ENCODE data around the gene AMH.

DNA sequence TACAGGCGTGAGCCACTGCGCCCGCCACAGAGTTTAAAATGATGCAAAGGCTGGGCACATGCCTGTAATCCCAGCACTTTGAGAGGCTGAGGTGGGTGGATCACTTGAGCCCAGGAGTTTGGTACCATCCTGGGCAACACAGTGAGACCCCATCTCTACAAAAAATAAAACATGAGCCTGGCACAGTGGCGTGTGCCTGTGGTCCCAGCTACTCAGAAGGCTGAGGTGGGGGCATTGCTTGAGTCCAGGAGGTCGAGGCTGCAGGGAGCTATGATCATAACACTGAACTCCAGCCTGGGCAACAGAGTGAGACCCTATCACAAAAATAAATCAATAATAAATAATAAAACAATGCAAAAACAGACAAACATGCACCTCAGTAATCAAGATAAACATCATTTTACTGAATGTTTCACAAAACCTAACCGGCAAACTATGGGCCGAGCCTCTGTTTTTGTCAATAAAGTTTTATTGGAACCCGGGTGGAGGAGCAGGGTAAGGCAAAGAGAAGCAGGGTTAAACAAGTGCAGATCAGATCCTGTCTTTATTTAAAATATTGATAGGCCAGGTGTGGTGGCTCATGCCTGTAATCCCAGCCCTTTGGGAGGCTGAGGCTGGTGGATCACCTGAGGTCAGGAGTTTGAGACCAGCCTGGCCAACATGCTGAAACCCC, 34.8 kb downstream of the AMH start:
- TF ChIP-seq, protein P1, sequence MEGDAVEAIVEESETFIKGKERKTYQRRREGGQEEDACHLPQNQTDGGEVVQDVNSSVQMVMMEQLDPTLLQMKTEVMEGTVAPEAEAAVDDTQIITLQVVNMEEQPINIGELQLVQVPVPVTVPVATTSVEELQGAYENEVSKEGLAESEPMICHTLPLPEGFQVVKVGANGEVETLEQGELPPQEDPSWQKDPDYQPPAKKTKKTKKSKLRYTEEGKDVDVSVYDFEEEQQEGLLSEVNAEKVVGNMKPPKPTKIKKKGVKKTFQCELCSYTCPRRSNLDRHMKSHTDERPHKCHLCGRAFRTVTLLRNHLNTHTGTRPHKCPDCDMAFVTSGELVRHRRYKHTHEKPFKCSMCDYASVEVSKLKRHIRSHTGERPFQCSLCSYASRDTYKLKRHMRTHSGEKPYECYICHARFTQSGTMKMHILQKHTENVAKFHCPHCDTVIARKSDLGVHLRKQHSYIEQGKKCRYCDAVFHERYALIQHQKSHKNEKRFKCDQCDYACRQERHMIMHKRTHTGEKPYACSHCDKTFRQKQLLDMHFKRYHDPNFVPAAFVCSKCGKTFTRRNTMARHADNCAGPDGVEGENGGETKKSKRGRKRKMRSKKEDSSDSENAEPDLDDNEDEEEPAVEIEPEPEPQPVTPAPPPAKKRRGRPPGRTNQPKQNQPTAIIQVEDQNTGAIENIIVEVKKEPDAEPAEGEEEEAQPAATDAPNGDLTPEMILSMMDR (IDR thresholded peaks at IDR 0.05) = no peak
- TF ChIP-seq POLR2A (IDR thresholded peaks at IDR 0.05) = no peak

All from right lobe of liver (tissue), 4 donors.